HG03432 (cell line): ENCODE measurements around the gene CHRNA9.
"Not testable (repeated sequence)": the region's sequence is repeated elsewhere in the genome, so short reads cannot be mapped to it uniquely, and the experiment has no call there.

ENCODE experiments used
- ATAC-seq: cut with Tn5 transposase; IDR thresholded peaks from one replicate; pipeline ENCODE4 v1.9.1; 2021; ENCODE audit warnings: mild to moderate bottlenecking, moderate library complexity; ENCODE audit not compliant: unreplicated experiment

The CHRNA9 gene

DNA sequence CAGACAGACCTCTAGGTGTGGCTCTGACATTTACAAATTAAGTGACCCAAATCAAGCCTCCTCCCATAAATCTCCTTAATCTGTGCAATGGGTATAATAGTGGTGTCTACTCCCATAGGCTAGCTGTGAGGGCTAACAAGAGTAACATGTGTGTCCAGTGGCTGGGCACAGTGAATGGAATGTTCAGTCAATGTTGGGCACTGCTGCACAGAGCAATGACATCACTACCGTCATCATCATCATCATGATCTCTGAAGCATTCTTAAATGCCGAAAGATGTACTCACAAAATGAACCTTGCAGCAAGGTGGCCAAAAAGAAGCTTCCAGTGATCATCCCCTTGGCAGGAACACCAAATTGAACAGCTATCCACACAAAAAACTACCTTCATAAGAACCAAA is 43.5 kb downstream of the CHRNA9 start:
- ATAC-seq, result no peak

DNA sequence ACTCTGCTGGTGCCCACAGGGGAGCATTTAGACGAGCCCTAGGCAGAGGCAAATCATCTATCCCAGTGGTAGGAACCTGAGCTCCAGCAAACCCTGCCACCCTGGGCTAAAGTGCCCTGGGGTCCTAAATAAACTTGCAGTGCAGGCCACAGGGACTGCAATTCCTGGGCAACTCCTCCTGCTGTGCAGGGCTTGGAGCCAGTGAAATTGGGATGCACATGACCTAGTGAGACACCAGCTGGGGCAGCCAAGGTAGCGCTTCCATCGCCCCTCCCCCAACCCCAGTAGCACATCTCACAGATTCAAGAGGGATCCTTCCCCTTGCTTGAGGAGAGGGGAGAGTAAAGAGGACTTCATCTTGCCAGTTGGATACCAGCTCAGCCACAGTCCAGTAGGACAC is 44.1 kb downstream of the CHRNA9 start:
- ATAC-seq, result no peak

DNA sequence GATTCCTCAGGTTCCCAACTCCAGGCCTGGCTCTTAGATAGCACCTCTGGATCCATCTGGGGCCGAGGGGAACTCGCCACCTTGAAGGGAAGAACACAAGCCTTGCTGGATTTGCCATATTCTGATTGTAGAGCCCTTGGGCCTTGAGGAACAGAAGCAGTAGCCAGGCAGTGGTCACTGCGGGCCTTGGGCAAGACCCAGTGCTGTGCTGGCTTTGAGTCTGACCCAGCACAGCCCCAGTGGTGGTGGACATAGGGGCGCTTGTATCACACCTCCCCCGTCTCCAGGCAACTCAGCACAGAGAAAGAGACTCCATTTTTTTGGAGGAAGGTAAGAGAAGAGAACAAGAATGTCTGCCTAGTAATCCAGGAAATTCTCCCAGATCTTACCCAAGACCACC is 45.5 kb downstream of the CHRNA9 start:
- ATAC-seq, result no peak

DNA sequence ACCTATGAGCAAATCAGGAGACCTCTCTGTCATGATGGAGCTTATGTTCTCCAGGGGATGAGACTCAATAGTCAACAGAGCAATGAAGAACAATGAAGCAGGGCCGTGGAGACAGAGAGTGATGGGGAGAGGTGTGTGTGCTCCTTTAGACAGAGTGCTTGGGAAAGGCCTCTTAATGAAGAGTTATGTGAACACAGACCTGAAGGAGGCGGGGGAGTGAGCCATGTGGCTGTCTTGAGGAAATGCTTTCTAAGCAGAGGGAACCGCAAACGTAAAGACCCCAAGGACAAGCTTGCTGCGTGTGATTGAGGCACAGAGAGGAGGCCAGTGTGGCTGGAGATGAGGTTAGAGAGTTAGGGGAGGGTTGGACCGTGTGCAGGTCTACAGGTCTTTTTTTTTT is 53.1 kb downstream of the CHRNA9 start:
- ATAC-seq, result no peak

DNA sequence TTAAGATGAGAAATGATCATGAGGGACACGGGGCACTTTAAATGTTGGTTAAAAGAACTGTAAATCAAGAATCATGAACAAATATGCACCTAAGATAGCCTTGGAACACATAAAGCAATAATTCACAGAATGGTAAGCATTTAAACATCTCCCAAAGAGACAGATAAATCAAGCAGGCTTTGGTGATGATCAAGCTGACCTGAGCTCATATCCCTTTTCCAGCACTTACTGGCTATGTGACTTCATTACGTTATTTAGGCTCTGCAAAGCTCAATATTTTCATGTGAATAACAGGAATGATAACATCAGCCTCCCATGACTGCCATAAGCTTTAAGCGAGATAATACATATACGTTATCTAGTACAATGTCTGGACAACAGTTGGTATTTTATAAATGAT is 54.9 kb downstream of the CHRNA9 start:
- ATAC-seq, result no peak

DNA sequence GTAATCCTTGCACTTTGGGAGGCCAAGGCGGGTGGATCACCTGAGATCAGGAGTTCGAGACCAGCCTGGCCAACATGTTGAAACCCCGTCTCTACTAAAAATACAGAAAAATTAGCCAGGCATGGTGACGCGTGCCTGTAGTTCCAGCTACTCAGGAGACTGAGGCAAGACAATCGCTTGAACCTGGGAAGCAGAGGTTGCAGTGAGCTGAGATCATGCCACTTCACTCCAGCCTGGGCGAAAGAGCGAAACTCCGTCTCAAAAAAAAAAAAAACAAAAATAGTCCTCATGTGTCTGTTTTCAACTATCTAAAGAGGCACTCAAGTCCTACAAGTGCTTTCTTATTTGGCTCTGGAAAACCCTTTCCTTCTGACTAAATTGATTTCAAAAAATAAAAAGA is 57.1 kb downstream of the CHRNA9 start:
- ATAC-seq, result not testable (repeated sequence)

DNA sequence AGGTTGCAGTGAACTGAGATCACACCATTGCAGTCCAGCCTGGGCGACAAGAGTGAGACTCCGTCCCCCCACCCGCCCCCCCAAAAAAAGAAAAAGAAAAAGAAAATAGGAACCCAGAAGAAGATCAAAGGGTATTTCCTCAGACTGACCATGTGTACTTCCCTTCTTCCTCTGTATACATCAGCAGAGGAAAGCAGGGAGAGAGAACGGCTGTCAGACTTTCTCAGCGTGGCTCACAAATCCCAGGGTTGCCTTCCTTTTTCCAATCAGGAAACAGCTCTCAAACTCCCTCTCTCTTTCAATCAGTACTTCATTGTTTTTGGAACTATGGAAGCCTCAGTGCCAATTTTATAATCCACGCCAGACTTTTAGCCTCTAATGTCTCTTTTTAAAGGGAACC is 59.1 kb downstream of the CHRNA9 start:
- ATAC-seq, result no peak

DNA sequence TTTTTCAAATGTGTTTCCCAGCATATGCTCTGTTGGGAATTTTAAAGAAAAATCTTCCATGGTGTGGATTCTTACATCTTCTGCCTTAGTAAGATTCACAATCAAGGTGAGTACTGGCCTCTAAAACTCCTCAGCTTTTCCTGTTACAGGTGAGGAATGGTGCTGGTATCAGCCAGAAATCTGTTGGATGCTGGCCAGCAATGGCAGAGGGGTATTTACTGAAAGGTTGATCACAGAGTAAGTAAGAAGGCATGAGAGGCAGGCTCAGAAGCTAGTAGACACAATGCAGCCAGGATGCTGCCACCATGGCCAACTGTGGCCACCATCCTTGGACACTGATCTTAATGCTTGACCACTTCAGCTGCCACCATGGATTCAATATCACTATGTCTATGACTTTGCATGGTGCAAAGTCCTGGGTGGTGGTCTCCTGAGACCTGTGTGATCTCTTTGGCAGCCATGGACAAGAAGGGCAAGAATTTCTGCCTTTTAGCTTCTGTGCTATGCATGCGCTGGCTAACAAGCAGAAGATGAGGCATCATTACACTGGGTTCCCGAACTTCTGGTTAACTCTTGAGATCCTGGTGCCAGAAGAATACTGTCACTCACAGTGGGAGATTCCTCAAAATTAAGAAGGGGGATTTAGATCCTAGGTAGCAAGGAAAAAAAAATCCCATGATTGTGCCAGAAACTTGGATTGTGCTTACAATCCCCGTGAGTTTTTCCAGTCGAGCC is 60.2 kb downstream of the CHRNA9 start:
- ATAC-seq, result no peak

DNA sequence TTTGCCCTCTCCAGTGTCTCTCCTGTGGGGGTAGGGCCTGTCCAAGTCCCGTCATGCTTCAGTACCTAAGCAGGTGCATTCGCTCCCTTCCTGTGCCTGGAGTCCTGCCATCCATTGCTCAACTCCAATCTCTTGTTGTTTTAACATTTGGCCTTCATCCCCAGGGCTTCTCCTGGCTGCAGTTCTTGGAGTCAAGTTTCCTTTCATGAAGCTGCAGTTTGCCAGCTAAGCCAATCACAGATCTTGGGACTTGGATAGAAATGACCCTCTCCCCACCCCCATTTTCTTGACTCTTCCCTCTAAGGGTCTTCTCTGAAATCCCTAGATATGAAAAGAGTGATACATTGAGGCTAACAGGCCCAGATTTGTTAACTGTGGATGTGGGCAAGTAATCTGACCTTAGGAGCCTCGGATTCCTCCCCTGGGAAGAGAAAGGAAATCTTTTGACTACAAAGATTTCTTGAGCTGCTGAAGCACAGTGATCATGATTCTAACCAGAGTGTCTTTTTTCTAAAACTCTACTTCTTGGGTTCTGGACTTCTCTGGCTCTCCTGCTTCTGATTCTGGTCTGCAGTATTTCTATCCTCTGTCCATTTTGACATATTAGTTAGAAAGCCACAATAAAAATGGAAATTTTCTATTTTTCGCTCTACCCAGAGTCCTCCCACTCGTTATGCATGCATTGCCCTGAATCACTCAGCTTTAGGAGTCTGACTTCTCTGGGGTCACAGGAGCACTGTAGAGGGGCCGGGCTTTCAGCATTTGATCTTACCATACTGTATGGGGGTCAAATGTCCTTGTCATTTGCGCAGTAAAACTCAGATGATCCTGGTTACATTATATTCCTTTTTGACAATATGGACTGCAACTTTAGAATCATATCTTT is 61.0 kb downstream of the CHRNA9 start:
- ATAC-seq, result no peak

DNA sequence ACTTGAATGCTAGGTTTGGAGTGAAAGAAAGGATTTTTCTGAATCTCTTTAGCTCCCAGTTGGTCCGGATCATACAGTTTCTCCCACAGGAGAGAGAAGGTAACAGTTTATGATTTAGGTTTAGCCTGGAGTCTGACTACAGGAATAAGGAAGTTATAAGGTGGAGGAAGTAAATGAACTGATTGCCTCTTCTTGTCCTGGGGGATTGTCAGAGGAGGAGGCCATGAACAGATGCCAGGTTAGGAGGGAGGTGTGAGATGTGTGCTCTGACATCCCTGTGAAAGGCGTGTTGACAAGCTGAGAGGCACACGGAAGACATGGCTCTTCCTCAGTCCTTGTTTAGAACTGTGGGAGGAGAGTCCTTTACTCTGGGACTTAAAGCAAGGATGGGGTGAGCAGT is 64.4 kb downstream of the CHRNA9 start:
- ATAC-seq, result no peak

DNA sequence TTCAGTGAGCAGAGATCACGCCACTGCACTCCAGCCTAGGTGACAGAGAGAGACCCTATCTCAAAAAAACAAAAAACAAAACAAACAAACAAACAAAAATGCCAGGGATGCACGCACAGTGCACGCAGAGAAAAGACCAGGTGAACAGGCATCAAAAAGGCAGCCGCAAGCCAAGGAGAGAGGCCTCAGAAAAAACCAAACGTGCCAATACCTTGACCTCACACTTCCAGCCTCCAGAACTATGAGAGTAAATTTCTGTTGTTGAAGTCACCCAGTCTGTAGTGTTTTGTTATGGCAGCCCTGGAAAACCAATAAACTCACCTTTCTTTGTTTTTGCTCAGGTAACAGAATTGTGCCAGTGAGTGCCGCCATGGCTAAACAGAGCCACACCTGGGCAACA is 66.0 kb downstream of the CHRNA9 start:
- ATAC-seq, result no peak

DNA sequence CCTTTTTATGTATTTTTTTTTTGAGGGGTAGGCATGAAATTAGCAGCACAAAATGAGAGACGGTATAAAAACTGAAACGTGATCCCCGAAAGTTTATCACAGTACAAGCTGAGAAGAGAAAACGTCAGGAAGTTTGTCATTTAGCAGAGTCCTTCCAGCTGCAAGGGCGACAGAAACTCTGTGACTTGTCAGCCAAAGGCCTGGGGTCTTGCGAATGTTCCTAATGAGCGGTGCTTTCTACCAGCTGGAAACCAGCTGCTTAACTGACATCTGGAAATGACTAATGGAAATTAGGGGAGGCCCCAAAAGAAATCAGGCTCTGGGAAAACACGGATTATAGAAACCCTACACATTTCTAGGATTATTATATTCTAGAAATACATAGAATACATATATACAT is 66.5 kb downstream of the CHRNA9 start:
- ATAC-seq, result no peak

DNA sequence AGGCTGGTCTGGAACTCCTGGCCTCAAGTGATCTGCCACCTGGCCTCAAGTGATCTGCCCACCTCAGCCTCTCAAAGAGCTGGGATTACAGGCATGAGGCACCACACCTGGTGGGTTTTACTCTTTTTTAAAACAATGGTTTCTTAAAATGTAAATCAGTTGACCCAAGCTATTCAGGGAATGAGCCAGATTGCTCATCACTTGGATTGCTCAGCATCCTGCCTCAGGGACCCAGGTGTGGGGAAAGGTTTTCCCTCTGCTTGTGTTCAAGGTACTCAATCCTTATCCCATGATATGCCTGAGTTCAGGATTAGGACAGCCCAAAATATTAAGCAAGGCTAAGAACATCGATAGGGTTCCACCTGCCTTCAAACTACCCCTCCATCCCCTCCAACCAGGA is 67.4 kb downstream of the CHRNA9 start:
- ATAC-seq, result no peak

DNA sequence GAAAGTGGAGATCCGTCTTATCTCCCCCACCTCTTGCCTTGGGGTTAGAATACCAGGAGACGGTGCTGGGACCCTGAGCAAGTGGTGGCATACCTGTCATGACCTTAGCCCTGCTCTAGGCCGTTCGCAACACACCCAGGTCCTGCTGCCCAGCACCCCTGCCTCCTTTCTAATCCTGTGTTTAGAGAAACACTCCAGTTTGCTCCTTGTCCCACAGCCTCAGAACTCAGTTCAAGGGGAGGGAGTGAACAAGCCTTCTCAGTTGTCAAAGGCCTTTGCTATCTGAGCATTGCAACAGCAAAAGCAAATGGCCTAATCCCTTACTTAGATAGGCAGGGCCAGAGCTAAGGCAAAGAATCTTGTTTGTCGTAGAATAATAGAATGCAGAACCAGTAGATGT is 67.9 kb downstream of the CHRNA9 start:
- ATAC-seq, result no peak
